Spleen (tissue), 11 donors: Measurements from ENCODE around the gene PHACTR1. TPM values are rescaled to one million over a fixed set of nuclear protein-coding genes. Genes with fewer than 3 reads are reported as not detected.

Experiments
- DNase-seq: peaks from one replicate; pipeline ENCODE4 v3.0.0-alpha.2; 2020
- H3K27ac ChIP-seq, 8 donors: fragments of 200-600 bp; sonication (generic) in 7 of 8; 1 replicate in 4 of 8; 2 replicates in 4 of 8; pipeline versions ENCODE4 v1.5.0 to v1.8.0; 2016 to 2021; ENCODE audit warnings: inconsistent platforms in 4 of 8, mild to moderate bottlenecking in 4 of 8, moderate library complexity in 1 of 8
- H3K27me3 ChIP-seq, 7 donors: fragments of 200-600 bp; sonication (generic) in 6 of 7; replicated peaks in 1 of 7; 1 replicate in 4 of 7; 2 replicates in 3 of 7; pipeline versions ENCODE4 v1.5.0 to v1.8.0; 2016 to 2021; ENCODE audit warnings: inconsistent platforms in 3 of 7, mild to moderate bottlenecking in 1 of 7
- H3K36me3 ChIP-seq, 6 donors: fragments of 200-600 bp; sonication (generic) in 5 of 6; 1 replicate in 4 of 6; 2 replicates in 2 of 6; pipeline versions ENCODE4 v1.5.0 to v1.8.0; 2016 to 2021; ENCODE audit warnings: inconsistent platforms in 2 of 6
- H3K4me1 ChIP-seq, 6 donors: fragments of 200-600 bp; sonication (generic) in 5 of 6; 1 replicate in 3 of 6; 2 replicates in 3 of 6; pipeline versions ENCODE4 v1.5.0 to v1.8.0; 2016 to 2021; ENCODE audit warnings: inconsistent platforms in 3 of 6
- H3K4me3 ChIP-seq, 8 donors: fragments of 200-600 bp; sonication (generic) in 7 of 8; 1 replicate in 4 of 8; 2 replicates in 4 of 8; pipeline versions ENCODE4 v1.5.0 to v1.8.0; 2016 to 2021; ENCODE audit warnings: inconsistent platforms in 4 of 8, mild to moderate bottlenecking in 4 of 8, moderate library complexity in 2 of 8
- H3K9me3 ChIP-seq, 8 donors: fragments of 200-600 bp; sonication (generic) in 7 of 8; 1 replicate in 4 of 8; 2 replicates in 4 of 8; pipeline versions ENCODE4 v1.5.0 to v1.8.0; 2016 to 2021; ENCODE audit warnings: inconsistent platforms in 4 of 8
- POLR2A ChIP-seq, 3 donors: fragments of 450-650 bp; IDR thresholded peaks; one replicate each; pipeline ENCODE4 v1.5.1; 2017; ENCODE audit warnings: antibody characterized with exemption in 3 of 3, mild to moderate bottlenecking in 1 of 3
- POLR2AphosphoS5 ChIP-seq, 3 donors: sonication (generic); formaldehyde crosslinking; IDR thresholded peaks; one replicate each; pipeline ENCODE4 v1.5.1; 2017; ENCODE audit warnings: antibody characterized with exemption in 3 of 3
- whole genome bisulfite sequencing, 5 donors: extraction: QIAGEN DNeasy Blood & Tissue Kit in 3 of 5; methylation state at CpG; one replicate each; pipeline versions ENCODE4 v1.1.5 to v1.1.7; 2013 to 2018; 5-methylcytosine and 5-hydroxymethylcytosine counted together
- intact Hi-C: fragments of 100-400 bp; cut with DNase I; formaldehyde crosslinking; loops from one replicate; pipeline ENCODE4 v1.15.0; 2023; ENCODE audit warnings: low total_unique reads
- polyA plus RNA-seq, 3 donors: library from polyadenylated mRNA; stranded (reverse); fragments of 200-250 nt; gene quantifications; one replicate each; pipeline ENCODE4 v1.2.1, GENCODE V29; 2013
- total RNA-seq, 7 donors: library from RNA; depleted of rRNA in 3 of 7; stranded (reverse); fragments of >200 nt in 3 of 7; fragmentation: NEBNext Ultra II Directional in 4 of 7; extraction: Animal tissue kit (Norgen Biotek cat#: 25700) in 4 of 7; gene quantifications; one replicate each; pipeline versions ENCODE4 v1.1.0 to v1.2.1, GENCODE V29; 2016 to 2021
- TF ChIP-seq, protein P1 (sequence below), 11 experiments: fragments of 200-600 bp in 7 of 11; fragments of 450-650 bp in 4 of 11; sonication (generic) in 4 of 11; IDR thresholded peaks in 8 of 11; conservative IDR thresholded peaks in 3 of 11; 1 replicate in 7 of 11; 2 replicates in 4 of 11; pipeline versions ENCODE4 v1.4.0 to v1.8.0; 2016 to 2021; ENCODE audit warnings: antibody characterized with exemption in 11 of 11, inconsistent platforms in 4 of 11, mild to moderate bottlenecking in 1 of 11
- donor health status: healthy with polysubstance abuse.
- donor health status: DM: no; HTN: no; CAD: no; lungs with moderate emphysema.
- donor health status: DM: no; HTN: no; CAD: no.
- donor health status: Bipolar disorder and iron deficiency.
- donor health status: healthy.
- donor health status: DM: no; HTN: no; CAD: no.
- donor health status: DM: yes; HTN: yes; CAD: no.

Gene PHACTR1
- total and polyA plus RNA-seq, 10 donors = 8.5 to 45.3 (median 30.8) TPM

GRCh38 chr6:12916006-12916405, 199.4 kb downstream of the PHACTR1 start:
- H3K36me3 ChIP-seq = no peaks in the 10 kb centered on the region
- H3K27me3 ChIP-seq = no peaks in the 10 kb centered on the region
- TF ChIP-seq POLR2AphosphoS5 (IDR thresholded peaks at IDR 0.05) (no peak), POLR2A (IDR thresholded peaks at IDR 0.05) (no peak)
- TF ChIP-seq, protein P1, sequence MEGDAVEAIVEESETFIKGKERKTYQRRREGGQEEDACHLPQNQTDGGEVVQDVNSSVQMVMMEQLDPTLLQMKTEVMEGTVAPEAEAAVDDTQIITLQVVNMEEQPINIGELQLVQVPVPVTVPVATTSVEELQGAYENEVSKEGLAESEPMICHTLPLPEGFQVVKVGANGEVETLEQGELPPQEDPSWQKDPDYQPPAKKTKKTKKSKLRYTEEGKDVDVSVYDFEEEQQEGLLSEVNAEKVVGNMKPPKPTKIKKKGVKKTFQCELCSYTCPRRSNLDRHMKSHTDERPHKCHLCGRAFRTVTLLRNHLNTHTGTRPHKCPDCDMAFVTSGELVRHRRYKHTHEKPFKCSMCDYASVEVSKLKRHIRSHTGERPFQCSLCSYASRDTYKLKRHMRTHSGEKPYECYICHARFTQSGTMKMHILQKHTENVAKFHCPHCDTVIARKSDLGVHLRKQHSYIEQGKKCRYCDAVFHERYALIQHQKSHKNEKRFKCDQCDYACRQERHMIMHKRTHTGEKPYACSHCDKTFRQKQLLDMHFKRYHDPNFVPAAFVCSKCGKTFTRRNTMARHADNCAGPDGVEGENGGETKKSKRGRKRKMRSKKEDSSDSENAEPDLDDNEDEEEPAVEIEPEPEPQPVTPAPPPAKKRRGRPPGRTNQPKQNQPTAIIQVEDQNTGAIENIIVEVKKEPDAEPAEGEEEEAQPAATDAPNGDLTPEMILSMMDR (IDR thresholded peaks at IDR 0.05 in 8 of 11, conservative IDR thresholded peaks at IDR 0.05 in 3 of 11) = no peak
- WGBS, 5 donors = 58 to 69% (median 62%) methylated on average over 5 of the region's 5 CpGs
- intact Hi-C loops = loop anchor here (10.0 kb wide), 1 partner anchor 629 kb away; no protein-coding TSS in a partner anchor
- peaks cover 0 to 4% (median 0%) of the 10 kb centered on the region in 6 donors for H3K4me1 ChIP-seq
- H3K27ac ChIP-seq = no peak overlapping the region
- H3K4me3 ChIP-seq = no peak overlapping the region
- H3K9me3 ChIP-seq = no peaks in the 10 kb centered on the region
- DNase-seq = no peak

GRCh38 chr6:12916420-12917136, 200.0 kb downstream of the PHACTR1 start:
- intact Hi-C loops = loop anchor here (10.0 kb wide), 1 partner anchor 628 kb away; no protein-coding TSS in a partner anchor
- WGBS, 5 donors = 66 to 80% (median 76%) methylated on average over 3 of the region's 3 CpGs
- H3K4me3 ChIP-seq = no peak overlapping the region

DNA sequence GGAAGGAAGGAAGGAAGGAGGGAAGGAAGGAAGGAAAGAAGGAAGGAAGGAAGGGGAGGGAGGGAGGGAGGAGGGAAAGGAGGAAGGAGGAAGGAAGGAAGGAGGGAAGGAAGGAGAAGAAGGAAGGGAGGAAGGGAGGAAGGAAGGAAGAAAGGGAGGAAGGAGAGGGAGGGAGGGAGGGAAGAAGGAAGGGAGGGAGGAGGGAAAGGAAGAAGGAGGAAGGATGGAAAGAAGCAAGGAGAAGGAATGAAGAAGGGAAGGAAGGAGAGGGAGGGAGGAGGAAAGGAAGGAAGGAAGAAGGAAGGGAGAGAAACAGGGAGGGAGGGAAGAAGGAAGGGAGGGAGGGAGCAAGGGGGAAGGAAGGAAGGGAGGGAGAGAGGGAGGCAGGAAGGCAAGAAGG, 204.9 kb downstream of the PHACTR1 start:
- no peak overlapping the region for H3K27ac ChIP-seq

More at GRCh38 chr6:12916420-12917136, 200.0 kb downstream of the PHACTR1 start:
- Histone ChIP-seq H3K36me3 (no peaks in the 10 kb centered on the region), H3K9me3 (no peaks in the 10 kb centered on the region), H3K27me3 (no peaks in the 10 kb centered on the region), H3K27ac (no peak overlapping the region), H3K4me1 (peaks cover 0 to 4% (median 0%) of the 10 kb centered on the region in 6 donors)
- DNase-seq = no peak
- no peak for TF ChIP-seq POLR2AphosphoS5 (IDR thresholded peaks at IDR 0.05)

GRCh38 chr6:12923644-12924235, 207.2 kb downstream of the PHACTR1 start:
- intact Hi-C loops = no loop called here
- no peak overlapping the region for H3K27ac ChIP-seq
- no peak for TF ChIP-seq POLR2AphosphoS5 (IDR thresholded peaks at IDR 0.05)
- TF ChIP-seq, protein P1 (IDR thresholded peaks at IDR 0.05 in 8 of 11, conservative IDR thresholded peaks at IDR 0.05 in 3 of 11) = no peak
- TF ChIP-seq POLR2A (IDR thresholded peaks at IDR 0.05) = no peak
- H3K4me1 ChIP-seq = no peaks in the 10 kb centered on the region
- no peak for DNase-seq
- 59 to 76% (median 70%) methylated on average over 3 of the region's 3 CpGs for WGBS, 5 donors
- no peaks in the 10 kb centered on the region for H3K27me3 ChIP-seq
- H3K36me3 ChIP-seq = no peaks in the 10 kb centered on the region
- H3K4me3 ChIP-seq = no peak overlapping the region
- H3K9me3 ChIP-seq = no peaks in the 10 kb centered on the region

More for the DNA sequence above, 204.9 kb downstream of the PHACTR1 start:
- Histone ChIP-seq H3K4me3 (no peak overlapping the region), H3K27me3 (no peaks in the 10 kb centered on the region), H3K36me3 (no peaks in the 10 kb centered on the region), H3K4me1 (no peaks in the 10 kb centered on the region), H3K9me3 (no peaks in the 10 kb centered on the region)
- intact Hi-C loops = no loop called here
- TF ChIP-seq POLR2A (IDR thresholded peaks at IDR 0.05) = no peak
- TF ChIP-seq, protein P1 (IDR thresholded peaks at IDR 0.05 in 8 of 11, conservative IDR thresholded peaks at IDR 0.05 in 3 of 11) = no peak
- DNase-seq = no peak
